ENCODE data around the gene SFXN3. TPM values are rescaled to one million over a fixed set of nuclear protein-coding genes. Genes with fewer than 3 reads are reported as not detected.

Gene SFXN3
- total RNA-seq, 1 experiment from 2014 or later = 5.6 TPM

DNA sequence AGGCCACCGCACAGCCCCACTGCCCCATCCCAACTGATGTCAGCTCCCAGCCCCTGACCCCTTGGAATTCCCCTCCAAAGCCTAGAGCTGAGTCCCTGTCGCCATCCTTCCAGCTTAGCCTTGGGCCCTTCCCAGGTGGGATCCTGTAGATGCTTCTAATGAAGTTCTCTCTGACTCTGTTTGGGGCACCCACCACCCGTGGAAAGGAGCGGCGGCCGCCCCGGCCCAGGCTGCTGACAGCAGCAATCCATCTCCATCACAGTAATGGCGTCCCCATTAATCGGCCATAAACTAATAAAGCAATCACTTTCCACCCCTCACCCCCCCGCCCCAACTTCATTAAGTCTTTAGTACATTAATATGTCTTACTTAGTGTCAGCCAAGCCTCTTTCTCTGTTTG, 56.3 kb downstream of the SFXN3 start:
- POLR2A ChIA-PET = no interaction called here
- H3K4me3 Mint-ChIP-seq = no peak overlapping the region
- DNase-seq (ENCODE audit: low spot score) (no peak), ATAC-seq (no peak)
- H3K27me3 Mint-ChIP-seq (ENCODE audit: low read depth) = peaks cover 34% of the 10 kb centered on the region
- no peaks in the 10 kb centered on the region for H3K4me1 Mint-ChIP-seq
- TF ChIP-seq ZBTB21 (CRISPR knock-in tag; IDR thresholded peaks at IDR 0.05; ENCODE audit: borderline replicate concordance) (no peak), USF1 (CRISPR knock-in tag; IDR thresholded peaks at IDR 0.05) (no peak), ZNF281 (CRISPR knock-in tag; IDR thresholded peaks at IDR 0.05) (no peak), ZNF219 (CRISPR knock-in tag; IDR thresholded peaks at IDR 0.05; ENCODE audit: borderline replicate concordance) (no peak), TP53 (CRISPR knock-in tag; IDR thresholded peaks at IDR 0.05) (no peak)
- no peaks in the 10 kb centered on the region for H3K9me3 Mint-ChIP-seq
- H3K27ac Mint-ChIP-seq = no peak overlapping the region
- CTCF ChIA-PET = interaction anchor here (0.9 to 1.9 kb wide), 5 partner anchors 9 to 73 kb away, joined by 3 to 17 read pairs (median 5); partner anchors contain the start of gene KAZALD1
- no peaks in the 10 kb centered on the region for H3K36me3 Mint-ChIP-seq

GRCh38 chr10:101087965-101088364, 56.9 kb downstream of the SFXN3 start:
- ChIA-PET POLR2A (interaction anchor here (0.5 kb wide), 1 partner anchor 143 kb away, joined by 7 read pairs; no protein-coding TSS in a partner anchor), CTCF (interaction anchor here (1.2 to 1.9 kb wide), 2 partner anchors 27 to 74 kb away, joined by 5 read pairs; partner anchors contain the start of gene KAZALD1)
- Mint-ChIP-seq H3K4me1 (peaks cover 4% of the 10 kb centered on the region; the same call in 1 of the 2 replicates), H3K27ac (no peak overlapping the region), H3K27me3 (ENCODE audit: low read depth) (peaks cover 28% of the 10 kb centered on the region), H3K36me3 (no peaks in the 10 kb centered on the region), H3K4me3 (no peak overlapping the region), H3K9me3 (no peaks in the 10 kb centered on the region)
- DNase-seq (ENCODE audit: low spot score) = no peak
- TF ChIP-seq ZNF232 (CRISPR knock-in tag; IDR thresholded peaks at IDR 0.05) (no peak), ATF2 (CRISPR knock-in tag; IDR thresholded peaks at IDR 0.05; ENCODE audit: borderline replicate concordance, low read depth) (no peak), EMX1 (CRISPR knock-in tag; IDR thresholded peaks at IDR 0.05) (no peak), CTCF (IDR thresholded peaks at IDR 0.05) (no peak), HMGA2 (CRISPR knock-in tag; IDR thresholded peaks at IDR 0.05) (no peak), FOXK1 (CRISPR knock-in tag; IDR thresholded peaks at IDR 0.05) (no peak), ATF6 (CRISPR knock-in tag; IDR thresholded peaks at IDR 0.05) (no peak), USF1 (CRISPR knock-in tag; IDR thresholded peaks at IDR 0.05) (no peak), SMAD3 (CRISPR knock-in tag; IDR thresholded peaks at IDR 0.05; ENCODE audit: borderline replicate concordance) (no peak), ETV6 (CRISPR knock-in tag; IDR thresholded peaks at IDR 0.05) (no peak)
- TF ChIP-seq, protein P1, sequence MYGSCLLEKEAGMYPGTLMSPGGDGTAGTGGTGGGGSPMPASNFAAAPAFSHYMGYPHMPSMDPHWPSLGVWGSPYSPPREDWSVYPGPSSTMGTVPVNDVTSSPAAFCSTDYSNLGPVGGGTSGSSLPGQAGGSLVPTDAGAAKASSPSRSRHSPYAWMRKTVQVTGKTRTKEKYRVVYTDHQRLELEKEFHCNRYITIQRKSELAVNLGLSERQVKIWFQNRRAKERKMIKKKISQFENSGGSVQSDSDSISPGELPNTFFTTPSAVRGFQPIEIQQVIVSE (CRISPR knock-in tag; IDR thresholded peaks at IDR 0.05; ENCODE audit: borderline replicate concordance) = no peak
- TF ChIP-seq, protein P2, sequence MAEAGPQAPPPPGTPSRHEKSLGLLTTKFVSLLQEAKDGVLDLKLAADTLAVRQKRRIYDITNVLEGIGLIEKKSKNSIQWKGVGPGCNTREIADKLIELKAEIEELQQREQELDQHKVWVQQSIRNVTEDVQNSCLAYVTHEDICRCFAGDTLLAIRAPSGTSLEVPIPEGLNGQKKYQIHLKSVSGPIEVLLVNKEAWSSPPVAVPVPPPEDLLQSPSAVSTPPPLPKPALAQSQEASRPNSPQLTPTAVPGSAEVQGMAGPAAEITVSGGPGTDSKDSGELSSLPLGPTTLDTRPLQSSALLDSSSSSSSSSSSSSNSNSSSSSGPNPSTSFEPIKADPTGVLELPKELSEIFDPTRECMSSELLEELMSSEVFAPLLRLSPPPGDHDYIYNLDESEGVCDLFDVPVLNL (CRISPR knock-in tag; IDR thresholded peaks at IDR 0.05; ENCODE audit: borderline replicate concordance, low read depth) = no peak
- TF ChIP-seq, protein P3, sequence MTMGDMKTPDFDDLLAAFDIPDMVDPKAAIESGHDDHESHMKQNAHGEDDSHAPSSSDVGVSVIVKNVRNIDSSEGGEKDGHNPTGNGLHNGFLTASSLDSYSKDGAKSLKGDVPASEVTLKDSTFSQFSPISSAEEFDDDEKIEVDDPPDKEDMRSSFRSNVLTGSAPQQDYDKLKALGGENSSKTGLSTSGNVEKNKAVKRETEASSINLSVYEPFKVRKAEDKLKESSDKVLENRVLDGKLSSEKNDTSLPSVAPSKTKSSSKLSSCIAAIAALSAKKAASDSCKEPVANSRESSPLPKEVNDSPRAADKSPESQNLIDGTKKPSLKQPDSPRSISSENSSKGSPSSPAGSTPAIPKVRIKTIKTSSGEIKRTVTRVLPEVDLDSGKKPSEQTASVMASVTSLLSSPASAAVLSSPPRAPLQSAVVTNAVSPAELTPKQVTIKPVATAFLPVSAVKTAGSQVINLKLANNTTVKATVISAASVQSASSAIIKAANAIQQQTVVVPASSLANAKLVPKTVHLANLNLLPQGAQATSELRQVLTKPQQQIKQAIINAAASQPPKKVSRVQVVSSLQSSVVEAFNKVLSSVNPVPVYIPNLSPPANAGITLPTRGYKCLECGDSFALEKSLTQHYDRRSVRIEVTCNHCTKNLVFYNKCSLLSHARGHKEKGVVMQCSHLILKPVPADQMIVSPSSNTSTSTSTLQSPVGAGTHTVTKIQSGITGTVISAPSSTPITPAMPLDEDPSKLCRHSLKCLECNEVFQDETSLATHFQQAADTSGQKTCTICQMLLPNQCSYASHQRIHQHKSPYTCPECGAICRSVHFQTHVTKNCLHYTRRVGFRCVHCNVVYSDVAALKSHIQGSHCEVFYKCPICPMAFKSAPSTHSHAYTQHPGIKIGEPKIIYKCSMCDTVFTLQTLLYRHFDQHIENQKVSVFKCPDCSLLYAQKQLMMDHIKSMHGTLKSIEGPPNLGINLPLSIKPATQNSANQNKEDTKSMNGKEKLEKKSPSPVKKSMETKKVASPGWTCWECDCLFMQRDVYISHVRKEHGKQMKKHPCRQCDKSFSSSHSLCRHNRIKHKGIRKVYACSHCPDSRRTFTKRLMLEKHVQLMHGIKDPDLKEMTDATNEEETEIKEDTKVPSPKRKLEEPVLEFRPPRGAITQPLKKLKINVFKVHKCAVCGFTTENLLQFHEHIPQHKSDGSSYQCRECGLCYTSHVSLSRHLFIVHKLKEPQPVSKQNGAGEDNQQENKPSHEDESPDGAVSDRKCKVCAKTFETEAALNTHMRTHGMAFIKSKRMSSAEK (CRISPR knock-in tag; IDR thresholded peaks at IDR 0.05; ENCODE audit: borderline replicate concordance) = no peak
- no peak for ATAC-seq

Measured in WTC11 (cell line).